ENCODE data around the gene TMC6. TPM values are rescaled to one million over a fixed set of nuclear protein-coding genes. Genes with fewer than 3 reads are reported as not detected.

Gene TMC6
- polyA plus RNA-seq, 1 donor (not counting 4 experiments of a cell fraction or from before 2014, with no cell fraction given) = 20.4 TPM

- no peak for DNase-seq (ENCODE audit: low read depth, low spot score)
- Histone ChIP-seq H3K27ac (ENCODE audit: control insufficient read depth, insufficient read depth, low read length) (no peak overlapping the region), H3K27me3 (ENCODE audit: control insufficient read depth, extremely low read depth, insufficient read depth, low read length) (peaks cover 10% of the 10 kb centered on the region), H2AFZ (ENCODE audit: control insufficient read depth, low read length) (no peak overlapping the region), H3K4me1 (ENCODE audit: control insufficient read depth, extremely low read depth, insufficient read depth, low read length) (peaks cover 7% of the 10 kb centered on the region), H3K4me2 (ENCODE audit: control insufficient read depth, extremely low read depth, insufficient read depth, low read depth, low read length) (peak overlapping the region; percentile 85), H3K9ac (ENCODE audit: control insufficient read depth, extremely low read depth, insufficient read depth, low read length) (peak overlapping the region; percentile 84), H3K9me3 (ENCODE audit: control insufficient read depth, low read depth, low read length) (no peaks in the 10 kb centered on the region), H3K9me1 (ENCODE audit: control insufficient read depth, extremely low read depth, insufficient read depth, low read length) (no peaks in the 10 kb centered on the region), H3K36me3 (ENCODE audit: control insufficient read depth in 2 of 2, extremely low read depth in 1 of 2, insufficient read depth in 2 of 2, low read length in 2 of 2) (peaks cover 6 to 16% of the 10 kb centered on the region in 2 experiments), H3K79me2 (ENCODE audit: control insufficient read depth, insufficient read depth, low read length) (peaks cover 4% of the 10 kb centered on the region), H4K20me1 (ENCODE audit: control insufficient read depth, extremely low read depth, insufficient read depth, low read length) (no peaks in the 10 kb centered on the region), H3K4me3 (ENCODE audit: control insufficient read depth in 2 of 3, extremely low read depth in 1 of 3, insufficient read depth in 2 of 3, low read depth in 1 of 3, low read length in 3 of 3) (peak overlapping the region; percentile 75 to 91 (median 83))
- FAIRE-seq = no peak
- TF ChIP-seq CTCF (optimal IDR thresholded peaks at IDR 0.05 in 1 of 3, IDR thresholded peaks at IDR 0.05 in 1 of 3, conservative IDR thresholded peaks at IDR 0.05 in 1 of 3; ENCODE audit: extremely low read depth in 1 of 3, insufficient read depth in 2 of 3, low read length in 3 of 3) (no peak), EZH2 (IDR thresholded peaks at IDR 0.05; ENCODE audit: low read length) (no peak)
- dilution Hi-C loops (cut with MboI; ENCODE audit: extremely low pct_ligation_motif_present, low sequenced_read_pairs) = no loop called here
Measured at GRCh38 chr17:78126895-78127238, 1.7 kb downstream of the TMC6 start.

- no peak overlapping the region for H3K27ac ChIP-seq (ENCODE audit: control insufficient read depth, insufficient read depth, low read length)
- peaks cover 4% of the 10 kb centered on the region for H3K79me2 ChIP-seq (ENCODE audit: control insufficient read depth, insufficient read depth, low read length)
- FAIRE-seq (no peak), DNase-seq (ENCODE audit: low read depth, low spot score) (no peak)
- H4K20me1 ChIP-seq (ENCODE audit: control insufficient read depth, extremely low read depth, insufficient read depth, low read length) = no peaks in the 10 kb centered on the region
- TF ChIP-seq CTCF (optimal IDR thresholded peaks at IDR 0.05 in 1 of 3, IDR thresholded peaks at IDR 0.05 in 1 of 3, conservative IDR thresholded peaks at IDR 0.05 in 1 of 3; ENCODE audit: extremely low read depth in 1 of 3, insufficient read depth in 2 of 3, low read length in 3 of 3) (no peak), EZH2 (IDR thresholded peaks at IDR 0.05; ENCODE audit: low read length) (no peak)
- H2AFZ ChIP-seq (ENCODE audit: control insufficient read depth, low read length) = no peak overlapping the region
- H3K4me1 ChIP-seq (ENCODE audit: control insufficient read depth, extremely low read depth, insufficient read depth, low read length) = peaks cover 6% of the 10 kb centered on the region
- no peak overlapping the region for H3K9ac ChIP-seq (ENCODE audit: control insufficient read depth, extremely low read depth, insufficient read depth, low read length)
- H3K27me3 ChIP-seq (ENCODE audit: control insufficient read depth, extremely low read depth, insufficient read depth, low read length) = peaks cover 9% of the 10 kb centered on the region
- H3K9me3 ChIP-seq (ENCODE audit: control insufficient read depth, low read depth, low read length) = no peaks in the 10 kb centered on the region
- H3K9me1 ChIP-seq (ENCODE audit: control insufficient read depth, extremely low read depth, insufficient read depth, low read length) = no peaks in the 10 kb centered on the region
- no peak overlapping the region for H3K4me3 ChIP-seq (ENCODE audit: control insufficient read depth in 2 of 3, extremely low read depth in 1 of 3, insufficient read depth in 2 of 3, low read depth in 1 of 3, low read length in 3 of 3)
- peaks cover 6 to 16% of the 10 kb centered on the region in 2 experiments for H3K36me3 ChIP-seq (ENCODE audit: control insufficient read depth in 2 of 2, extremely low read depth in 1 of 2, insufficient read depth in 2 of 2, low read length in 2 of 2)
- H3K4me2 ChIP-seq (ENCODE audit: control insufficient read depth, extremely low read depth, insufficient read depth, low read depth, low read length) = no peak overlapping the region
- dilution Hi-C loops (cut with MboI; ENCODE audit: extremely low pct_ligation_motif_present, low sequenced_read_pairs) = no loop called here
Measured at GRCh38 chr17:78125976-78126894, 2.3 kb downstream of the TMC6 start.

All from keratinocyte (primary cell).